K562 (cell line): ENCODE data around the gene RAB12. TPM values are rescaled to one million over a fixed set of nuclear protein-coding genes. Genes with fewer than 3 reads are reported as not detected.

ENCODE experiments used
- ATAC-seq: fragments of 200-7000 bp; cut with Tn5 transposase; 3 replicates; pipeline ENCODE4 v1.9.1; 2020; ENCODE audit warnings: moderate library complexity
- BruUV-seq: library from RNA; stranded (reverse); fragments of 400-500 nt; replicated peaks from 2 replicates; lab custom pipeline; 2021; lab: Mats Ljungman, UMichigan
- CTCF ChIA-PET: fragments of 300-600 bp; formaldehyde crosslinking; extraction: SDS; loops from one replicate; lab custom pipeline; 2021; ENCODE audit warnings: low intra/inter-chr PET ratio; lab: Yijun Ruan, JAX
- POLR2A ChIA-PET: fragments of 300-600, 350-650 bp; sonication (Branson Sonifier 250); formaldehyde crosslinking; extraction: SDS; loops from one replicate; lab custom pipeline; 2021; ENCODE audit warnings: antibody characterized with exemption, inconsistent platforms; lab: Yijun Ruan, JAX
- DNase-seq, 4 experiments: peaks; one replicate each; pipeline versions ENCODE4 v3.0.0 to v3.0.0-alpha.2; 2011 to 2018; ENCODE audit warnings: low spot score in 3 of 4, mixed read lengths in 3 of 4; ENCODE audit errors: extremely low read depth in 1 of 4
- FAIRE-seq: peaks from 2 replicates; lab custom pipeline; 2011; peaks lifted over from hg19 to GRCh38; lab: Jason Lieb, UNC
- H2AFZ ChIP-seq: 2 replicates; pipeline ENCODE4 v1.6.0; 2011; ENCODE audit warnings: low read depth, low read length, control low read depth, inconsistent platforms
- H3K27ac ChIP-seq: fragments of 200-600 bp; 3 replicates; pipeline ENCODE4 v1.8.0; 2011; ENCODE audit warnings: low read depth, mild to moderate bottlenecking, control low read depth, inconsistent platforms, low read length, moderate library complexity, mixed read lengths; ENCODE audit errors: extremely low read depth
- H3K27me3 ChIP-seq, 2 experiments: fragments of 300-600 bp in 1 of 2; 2 replicates in 1 of 2; 3 replicates in 1 of 2; pipeline versions ENCODE4 v1.6.0 to v1.8.0; 2011; ENCODE audit warnings: inconsistent platforms in 2 of 2, low read length in 2 of 2, mild to moderate bottlenecking in 1 of 2, mixed read lengths in 1 of 2, moderate library complexity in 1 of 2; ENCODE audit not compliant: control insufficient read depth in 2 of 2, insufficient read depth in 2 of 2
- H3K36me3 ChIP-seq: fragments of 300-600 bp; 3 replicates; pipeline ENCODE4 v1.8.0; 2011; ENCODE audit warnings: mild to moderate bottlenecking, low read length, inconsistent platforms; ENCODE audit not compliant: control insufficient read depth, insufficient read depth
- H3K4me1 ChIP-seq, 2 experiments: fragments of 200-600 bp in 1 of 2; replicated peaks in 1 of 2; 2 replicates in 1 of 2; 3 replicates in 1 of 2; pipeline versions ENCODE4 v1.5.1 to v1.8.0; 2011; ENCODE audit warnings: inconsistent platforms in 2 of 2, low read length in 2 of 2, mild to moderate bottlenecking in 1 of 2, mixed read lengths in 1 of 2, moderate library complexity in 1 of 2; ENCODE audit not compliant: control insufficient read depth in 2 of 2, insufficient read depth in 2 of 2
- H3K4me2 ChIP-seq: 2 replicates; pipeline ENCODE4 v1.6.1; 2011; ENCODE audit warnings: low read length, control low read depth, inconsistent platforms, mixed read lengths; ENCODE audit not compliant: insufficient read depth
- H3K4me3 ChIP-seq: fragments of 200-600 bp; sonication (generic), shearing (Covaris generic); 2 replicates; pipeline ENCODE4 v1.5.1; 2016; ENCODE audit warnings: control low read depth, inconsistent platforms
- H3K79me2 ChIP-seq: fragments of 200-600 bp; 3 replicates; pipeline ENCODE4 v1.8.0; 2011; ENCODE audit warnings: low read length, inconsistent platforms; ENCODE audit not compliant: control insufficient read depth, insufficient read depth
- H3K9ac ChIP-seq, 2 experiments: 2 replicates each; pipeline versions ENCODE4 v1.6.0 to v1.6.1; 2011; ENCODE audit warnings: low read depth in 2 of 2, low read length in 2 of 2, control low read depth in 1 of 2, inconsistent platforms in 1 of 2, mild to moderate bottlenecking in 1 of 2, mixed read lengths in 1 of 2; ENCODE audit not compliant: insufficient read depth in 1 of 2
- H3K9me1 ChIP-seq: one replicate; pipeline ENCODE4 v1.6.0; 2011; ENCODE audit warnings: inconsistent platforms, mild to moderate bottlenecking, low read length, moderate library complexity; ENCODE audit not compliant: control insufficient read depth, insufficient read depth
- H3K9me3 ChIP-seq: replicated peaks from 2 replicates; pipeline ENCODE4 v1.5.1; 2011; ENCODE audit warnings: low read depth, low read length, inconsistent platforms; ENCODE audit not compliant: control insufficient read depth, insufficient read depth
- H4K20me1 ChIP-seq: replicated peaks from 2 replicates; pipeline ENCODE4 v1.6.1; 2011; ENCODE audit warnings: low read length, inconsistent platforms, mixed read lengths; ENCODE audit not compliant: control insufficient read depth, insufficient read depth
- HNRNPLL ChIP-seq: fragments of 200-400 bp; formaldehyde crosslinking; IDR thresholded peaks from 2 replicates; pipeline ENCODE4 v1.6.1; 2017; ENCODE audit warnings: low read length, low read depth, mild to moderate bottlenecking; ENCODE audit not compliant: poor library complexity, severe bottlenecking
- KLF10 ChIP-seq: fragments of 250-450 bp; sonication (Bioruptor Pico); IDR thresholded peaks from 2 replicates; pipeline ENCODE4 v1.6.1; 2021; ENCODE audit warnings: matching md5 sums
- SMAD4 ChIP-seq: fragments of 250-450 bp; sonication (Bioruptor Pico); conservative IDR thresholded peaks from 2 replicates; pipeline ENCODE4 v1.8.0; 2021; ENCODE audit warnings: inconsistent platforms, mild to moderate bottlenecking, moderate library complexity
- ZNF175 ChIP-seq: fragments of 200-800 bp; sonication (Bioruptor generic); IDR thresholded peaks from 2 replicates; pipeline ENCODE4 v1.6.1; 2016; ENCODE audit warnings: low read depth, mild to moderate bottlenecking, missing genetic modification characterization, missing compliant biosample characterization
- ZNF408 ChIP-seq: fragments of 250-450 bp; sonication (Bioruptor Pico); IDR thresholded peaks from 2 replicates; pipeline ENCODE4 v1.4.0; 2020; ENCODE audit warnings: low read depth, mild to moderate bottlenecking, moderate library complexity
- WGBS: fragments of 100-300 bp; shearing (Covaris generic); methylation state at CpG from one replicate; pipeline ENCODE4 v1.1.6; 2016; ENCODE audit warnings: low coverage, mixed read lengths; ENCODE audit not compliant: insufficient coverage; ENCODE audit errors: missing lambda C conversion rate; 5-methylcytosine and 5-hydroxymethylcytosine counted together
- in situ Hi-C: fragments of 300-500 bp; cut with MboI; formaldehyde crosslinking; loops from 4 replicates; pipeline ENCODE4 v1.15.0; 2018; ENCODE audit warnings: inconsistent platforms, mixed read lengths
- intact Hi-C: fragments of 100-400 bp; cut with micrococcal nuclease; formaldehyde crosslinking; loops from 2 replicates; pipeline ENCODE4 v1.14.2; 2022
- polyA plus RNA-seq, 8 experiments: library from polyadenylated mRNA; depleted of rRNA in 4 of 8; stranded (reverse) in 5 of 8; unstranded in 3 of 8; fragments of >200 nt; fragmentation: Nextera tagmentation in 2 of 8; fragmentation: Illumina TruSeq in 1 of 8; extraction: Ambion mirVana in 2 of 8; extraction: Trizol in 1 of 8; gene quantifications; 2 replicates each; pipeline versions ENCODE4 v1.2.1 to v1.2.3, GENCODE V29; 2011 to 2014; ENCODE audit warnings: inconsistent platforms in 1 of 8, missing spikeins in 1 of 8
- total RNA-seq, 7 experiments: library from RNA; depleted of rRNA in 6 of 7; stranded (reverse); fragments of >200 nt in 6 of 7; fragmentation: Illumina TruSeq in 2 of 7; extraction: Trizol in 2 of 7; gene quantifications; 2 replicates each; pipeline versions ENCODE4 v1.2.1 to v1.2.3, GENCODE V29; 2011 to 2021; ENCODE audit warnings: low replicate concordance in 1 of 7
- TF ChIP-seq, protein P1 (sequence below): fragments of 250-450 bp; sonication (Bioruptor Pico); IDR thresholded peaks from 2 replicates; pipeline ENCODE4 v1.8.0; 2022; ENCODE audit warnings: moderate library complexity, mild to moderate bottlenecking, inconsistent platforms
- TF ChIP-seq, protein P2 (sequence below): fragments of 450-650 bp; IDR thresholded peaks from 2 replicates; pipeline ENCODE4 v1.6.1; 2016; ENCODE audit warnings: low read depth

RAB12 gene
- total and polyA plus RNA-seq, 9 of the 15 experiments (the other 6 are each of a cell fraction or from before 2014, with no cell fraction given) = 0.48 to 21.6 (median 18.8) TPM

DNA sequence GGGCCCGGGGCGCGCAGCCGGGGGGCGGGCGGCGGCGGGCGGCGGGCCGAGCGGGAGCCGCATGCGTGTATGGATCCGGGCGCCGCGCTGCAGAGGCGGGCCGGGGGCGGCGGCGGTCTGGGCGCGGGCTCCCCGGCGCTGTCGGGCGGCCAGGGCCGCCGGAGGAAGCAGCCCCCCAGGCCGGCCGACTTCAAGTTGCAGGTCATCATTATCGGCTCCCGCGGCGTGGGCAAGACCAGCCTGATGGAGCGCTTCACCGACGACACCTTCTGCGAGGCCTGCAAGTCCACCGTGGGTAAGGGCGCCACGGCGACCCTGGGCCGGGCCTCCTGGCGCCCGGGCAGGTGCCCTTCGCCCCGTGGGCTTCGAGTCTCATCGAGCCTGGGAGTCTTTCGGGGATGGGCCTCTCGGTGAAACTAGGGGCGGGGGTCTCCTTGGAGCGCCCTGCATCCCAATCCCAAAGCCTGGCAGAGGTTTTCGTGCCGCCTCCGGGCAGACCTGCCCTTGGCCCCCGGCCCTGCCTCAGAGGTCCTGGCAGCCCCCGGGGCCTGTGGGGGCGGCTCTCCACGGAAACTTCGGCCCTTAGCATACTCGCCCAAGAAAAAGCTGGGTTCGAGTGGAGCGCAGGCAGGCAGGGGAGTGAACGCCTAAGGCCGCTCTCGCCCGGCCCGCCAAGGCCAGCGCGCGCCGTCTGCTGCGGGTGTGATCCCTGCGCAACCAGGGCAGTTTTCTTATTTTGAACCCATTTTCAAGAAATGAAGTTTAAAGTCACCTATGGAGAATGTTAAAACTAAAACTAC, 622 bp downstream of the RAB12 start:
- WGBS = under 1% methylated on average over 57 of the region's 78 CpGs
- no peak for FAIRE-seq
- peak in 2 of 4 experiments; percentile 41 to 50 for DNase-seq
- Histone ChIP-seq H3K36me3 (peaks cover 13% of the 10 kb centered on the region; the same call in 2 of the 3 replicates), H3K4me1 (peaks cover 12 to 23% of the 10 kb centered on the region in 2 experiments), H4K20me1 (peaks cover 12% of the 10 kb centered on the region; the same call in 1 of the 2 replicates), H3K9ac (peak overlapping the region; percentile 83 to 98), H3K9me3 (no peaks in the 10 kb centered on the region), H3K79me2 (peaks cover 50% of the 10 kb centered on the region), H2AFZ (peak overlapping the region; percentile 20; the same call in 1 of the 2 replicates), H3K27me3 (no peaks in the 10 kb centered on the region; a peak in 1 of 5 replicates), H3K27ac (peak overlapping the region; percentile 69), H3K9me1 (no peaks in the 10 kb centered on the region), H3K4me2 (peak overlapping the region; percentile 91), H3K4me3 (peak overlapping the region; percentile 83)
- in situ Hi-C loops (no loop called here), intact Hi-C loops (no loop called here)
- ChIA-PET POLR2A (interaction anchor here (1.2 to 1.3 kb wide), 2 partner anchors 10 to 14 kb away, joined by 4 to 7 read pairs; no protein-coding TSS in a partner anchor), CTCF (no interaction called here)
- BruUV-seq = no TSS peak
- ATAC-seq = peak; percentile 76
- TF ChIP-seq KLF10 (CRISPR knock-in tag) = no peak
- no peak for TF ChIP-seq ZNF408 (CRISPR knock-in tag)
- TF ChIP-seq HNRNPLL = peak; percentile 61
- no peak for TF ChIP-seq ZNF175 (CRISPR knock-in tag)
- TF ChIP-seq, protein P1, sequence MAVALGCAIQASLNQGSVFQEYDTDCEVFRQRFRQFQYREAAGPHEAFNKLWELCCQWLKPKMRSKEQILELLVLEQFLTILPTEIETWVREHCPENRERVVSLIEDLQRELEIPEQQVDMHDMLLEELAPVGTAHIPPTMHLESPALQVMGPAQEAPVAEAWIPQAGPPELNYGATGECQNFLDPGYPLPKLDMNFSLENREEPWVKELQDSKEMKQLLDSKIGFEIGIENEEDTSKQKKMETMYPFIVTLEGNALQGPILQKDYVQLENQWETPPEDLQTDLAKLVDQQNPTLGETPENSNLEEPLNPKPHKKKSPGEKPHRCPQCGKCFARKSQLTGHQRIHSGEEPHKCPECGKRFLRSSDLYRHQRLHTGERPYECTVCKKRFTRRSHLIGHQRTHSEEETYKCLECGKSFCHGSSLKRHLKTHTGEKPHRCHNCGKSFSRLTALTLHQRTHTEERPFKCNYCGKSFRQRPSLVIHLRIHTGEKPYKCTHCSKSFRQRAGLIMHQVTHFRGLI (CRISPR knock-in tag) = no peak
- TF ChIP-seq, protein P2, sequence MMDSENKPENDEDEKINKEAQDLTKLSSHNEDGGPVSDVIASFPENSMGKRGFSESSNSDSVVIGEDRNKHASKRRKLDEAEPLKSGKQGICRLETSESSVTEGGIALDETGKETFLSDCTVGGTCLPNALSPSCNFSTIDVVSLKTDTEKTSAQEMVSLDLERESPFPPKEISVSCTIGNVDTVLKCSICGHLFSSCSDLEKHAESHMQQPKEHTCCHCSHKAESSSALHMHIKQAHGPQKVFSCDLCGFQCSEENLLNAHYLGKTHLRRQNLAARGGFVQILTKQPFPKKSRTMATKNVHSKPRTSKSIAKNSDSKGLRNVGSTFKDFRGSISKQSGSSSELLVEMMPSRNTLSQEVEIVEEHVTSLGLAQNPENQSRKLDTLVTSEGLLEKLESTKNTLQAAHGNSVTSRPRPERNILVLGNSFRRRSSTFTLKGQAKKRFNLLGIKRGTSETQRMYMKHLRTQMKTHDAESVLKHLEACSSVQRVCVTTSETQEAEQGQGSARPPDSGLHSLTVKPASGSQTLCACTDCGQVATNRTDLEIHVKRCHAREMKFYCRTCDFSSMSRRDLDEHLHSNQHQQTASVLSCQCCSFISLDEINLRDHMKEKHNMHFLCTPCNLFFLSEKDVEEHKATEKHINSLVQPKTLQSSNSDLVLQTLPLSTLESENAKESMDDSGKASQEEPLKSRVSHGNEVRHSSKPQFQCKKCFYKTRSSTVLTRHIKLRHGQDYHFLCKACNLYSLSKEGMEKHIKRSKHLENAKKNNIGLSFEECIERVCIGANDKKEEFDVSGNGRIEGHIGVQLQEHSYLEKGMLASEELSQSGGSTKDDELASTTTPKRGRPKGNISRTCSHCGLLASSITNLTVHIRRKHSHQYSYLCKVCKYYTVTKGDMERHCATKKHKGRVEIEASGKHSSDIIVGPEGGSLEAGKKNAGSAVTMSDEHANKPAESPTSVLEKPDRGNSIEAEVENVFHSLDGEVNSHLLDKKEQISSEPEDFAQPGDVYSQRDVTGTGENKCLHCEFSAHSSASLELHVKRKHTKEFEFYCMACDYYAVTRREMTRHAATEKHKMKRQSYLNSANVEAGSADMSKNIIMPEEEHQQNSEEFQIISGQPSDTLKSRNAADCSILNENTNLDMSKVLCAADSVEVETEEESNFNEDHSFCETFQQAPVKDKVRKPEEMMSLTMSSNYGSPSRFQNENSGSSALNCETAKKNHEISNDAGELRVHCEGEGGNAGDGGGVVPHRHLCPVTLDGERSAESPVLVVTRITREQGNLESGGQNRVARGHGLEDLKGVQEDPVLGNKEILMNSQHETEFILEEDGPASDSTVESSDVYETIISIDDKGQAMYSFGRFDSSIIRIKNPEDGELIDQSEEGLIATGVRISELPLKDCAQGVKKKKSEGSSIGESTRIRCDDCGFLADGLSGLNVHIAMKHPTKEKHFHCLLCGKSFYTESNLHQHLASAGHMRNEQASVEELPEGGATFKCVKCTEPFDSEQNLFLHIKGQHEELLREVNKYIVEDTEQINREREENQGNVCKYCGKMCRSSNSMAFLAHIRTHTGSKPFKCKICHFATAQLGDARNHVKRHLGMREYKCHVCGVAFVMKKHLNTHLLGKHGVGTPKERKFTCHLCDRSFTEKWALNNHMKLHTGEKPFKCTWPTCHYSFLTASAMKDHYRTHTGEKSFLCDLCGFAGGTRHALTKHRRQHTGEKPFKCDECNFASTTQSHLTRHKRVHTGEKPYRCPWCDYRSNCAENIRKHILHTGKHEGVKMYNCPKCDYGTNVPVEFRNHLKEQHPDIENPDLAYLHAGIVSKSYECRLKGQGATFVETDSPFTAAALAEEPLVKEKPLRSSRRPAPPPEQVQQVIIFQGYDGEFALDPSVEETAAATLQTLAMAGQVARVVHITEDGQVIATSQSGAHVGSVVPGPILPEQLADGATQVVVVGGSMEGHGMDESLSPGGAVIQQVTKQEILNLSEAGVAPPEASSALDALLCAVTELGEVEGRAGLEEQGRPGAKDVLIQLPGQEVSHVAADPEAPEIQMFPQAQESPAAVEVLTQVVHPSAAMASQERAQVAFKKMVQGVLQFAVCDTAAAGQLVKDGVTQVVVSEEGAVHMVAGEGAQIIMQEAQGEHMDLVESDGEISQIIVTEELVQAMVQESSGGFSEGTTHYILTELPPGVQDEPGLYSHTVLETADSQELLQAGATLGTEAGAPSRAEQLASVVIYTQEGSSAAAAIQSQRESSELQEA = no peak
- no peak for TF ChIP-seq SMAD4 (CRISPR knock-in tag)
